ENCODE measurements around the gene NPAS3. TPM values are rescaled to one million over a fixed set of nuclear protein-coding genes. Genes with fewer than 3 reads are reported as not detected.

NPAS3 gene
- total RNA-seq, 1 experiment from 2014 or later, result 0.90 TPM

- in situ Hi-C loops (cut with HindIII; ENCODE audit: low pct_unique_long_range_greater_than_20kb, low sequenced_read_pairs), result no loop called here
- no peak for DNase-seq (ENCODE audit: low read depth, low spot score)
Measured at GRCh38 chr14:33188880-33189279, 250.2 kb downstream of the NPAS3 start.

DNA sequence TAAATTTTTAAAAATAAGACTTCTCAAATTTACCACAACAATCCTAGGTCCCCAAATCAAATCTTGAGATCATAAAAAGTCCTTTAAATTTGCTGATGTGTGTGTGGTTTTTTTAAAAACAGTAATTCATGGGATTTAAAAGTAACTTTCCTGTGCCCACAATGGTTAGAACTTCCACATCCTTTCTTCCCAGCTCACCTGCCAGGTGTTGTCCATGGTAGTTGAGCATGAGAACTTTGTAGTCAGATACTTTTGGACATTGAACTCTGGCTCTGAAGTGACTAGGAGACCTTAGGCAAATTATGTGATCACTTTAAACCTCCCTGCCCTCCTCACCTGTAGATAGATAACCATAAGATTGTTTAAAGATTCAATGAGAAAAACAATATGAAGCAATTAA is 253.2 kb downstream of the NPAS3 start:
- DNase-seq (ENCODE audit: low read depth, low spot score), result no peak
- in situ Hi-C loops (cut with HindIII; ENCODE audit: low pct_unique_long_range_greater_than_20kb, low sequenced_read_pairs), result no loop called here

DNA sequence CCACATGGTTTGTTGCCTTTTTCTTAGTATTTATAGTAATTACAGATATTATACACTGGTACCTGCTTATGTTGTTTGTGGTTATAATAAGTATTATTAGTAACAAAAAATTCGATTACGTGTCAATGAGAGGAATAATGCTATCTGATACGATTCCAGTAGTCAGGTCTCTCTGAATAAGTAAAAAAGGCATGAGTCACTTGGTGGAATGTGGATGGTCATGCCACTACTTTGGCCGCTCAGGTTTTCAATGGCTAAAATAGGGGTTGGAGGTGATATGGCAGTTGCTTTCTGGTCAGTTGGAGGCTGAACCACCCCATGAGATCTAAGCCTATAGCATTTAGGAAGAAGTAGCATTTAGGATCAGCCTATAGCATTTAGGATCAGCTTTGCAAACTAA is 255.9 kb downstream of the NPAS3 start:
- DNase-seq (ENCODE audit: low read depth, low spot score), result no peak
- in situ Hi-C loops (cut with HindIII; ENCODE audit: low pct_unique_long_range_greater_than_20kb, low sequenced_read_pairs), result no loop called here

DNA sequence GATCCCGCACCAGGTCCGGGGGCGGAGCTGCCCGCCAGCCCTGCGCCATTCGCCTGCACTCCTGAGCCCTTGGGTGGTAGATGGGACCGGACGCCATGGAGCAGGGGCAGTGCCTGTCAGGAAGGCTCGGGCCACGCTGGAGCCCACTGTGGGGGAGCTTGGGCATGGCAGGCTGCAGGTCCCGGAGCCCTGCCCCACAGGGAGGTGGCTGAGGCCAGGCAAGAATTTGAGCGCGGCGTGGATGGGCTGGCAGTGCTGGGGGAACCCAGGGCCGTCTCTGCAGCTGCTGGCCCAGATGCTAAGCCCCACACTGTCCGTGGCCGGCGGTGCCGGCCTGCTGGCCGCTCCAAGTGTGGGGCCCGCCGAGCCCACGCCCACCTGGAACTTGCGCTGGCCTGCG is 260.0 kb downstream of the NPAS3 start:
- in situ Hi-C loops (cut with HindIII; ENCODE audit: low pct_unique_long_range_greater_than_20kb, low sequenced_read_pairs), result no loop called here
- no peak for DNase-seq (ENCODE audit: low read depth, low spot score)

GRCh38 chr14:33201116-33201515 is 262.4 kb downstream of the NPAS3 start:
- no peak for DNase-seq (ENCODE audit: low read depth, low spot score)
- in situ Hi-C loops (cut with HindIII; ENCODE audit: low pct_unique_long_range_greater_than_20kb, low sequenced_read_pairs), result no loop called here

DNA sequence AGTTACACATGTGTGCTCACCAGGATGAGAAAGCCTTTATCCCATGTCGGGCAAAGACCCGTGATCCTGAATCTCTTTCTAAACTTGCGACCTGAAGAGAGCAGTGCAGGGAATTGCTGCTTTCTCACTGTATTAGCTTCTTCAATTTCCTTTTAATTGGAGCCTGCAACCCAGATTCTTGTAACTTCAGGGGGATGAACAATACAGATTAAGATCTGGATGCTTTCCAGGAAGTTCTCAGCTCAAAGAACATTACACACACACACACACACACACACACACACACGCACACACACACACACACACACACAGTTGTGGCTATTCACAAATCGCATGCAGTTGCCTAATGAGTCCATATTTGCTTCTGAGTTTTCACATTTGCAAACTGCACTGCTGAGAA is 268.3 kb downstream of the NPAS3 start:
- DNase-seq (ENCODE audit: low read depth, low spot score), result no peak
- in situ Hi-C loops (cut with HindIII; ENCODE audit: low pct_unique_long_range_greater_than_20kb, low sequenced_read_pairs), result no loop called here

DNA sequence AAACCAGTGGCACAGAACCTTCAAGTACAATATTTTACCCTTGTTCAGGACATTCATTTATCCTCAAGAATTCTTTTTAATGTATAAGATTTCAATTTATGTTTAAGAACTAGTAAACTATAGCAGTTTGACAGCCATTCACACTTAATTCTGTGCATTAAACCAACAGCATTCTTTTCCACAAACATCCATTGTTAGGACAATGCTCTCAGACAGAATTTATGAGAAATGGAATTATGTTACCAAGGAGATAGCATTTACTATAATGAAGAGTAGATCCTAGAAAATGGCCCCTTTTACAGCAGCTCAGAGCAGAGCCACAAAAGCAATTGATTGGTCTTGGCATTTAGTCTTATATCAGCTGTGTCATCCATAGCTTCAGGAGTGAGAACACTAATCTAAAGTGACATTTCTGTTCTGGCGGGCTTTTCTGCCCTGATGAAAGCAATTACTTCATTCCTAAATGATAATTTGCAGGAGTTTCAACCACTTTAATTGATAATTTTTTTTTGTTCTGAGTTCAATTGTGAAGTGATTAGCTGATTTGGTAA is 268.9 kb downstream of the NPAS3 start:
- in situ Hi-C loops (cut with HindIII; ENCODE audit: low pct_unique_long_range_greater_than_20kb, low sequenced_read_pairs), result no loop called here
- no peak for DNase-seq (ENCODE audit: low read depth, low spot score)

GRCh38 chr14:33210311-33210710 is 271.6 kb downstream of the NPAS3 start:
- DNase-seq (ENCODE audit: low read depth, low spot score), result no peak
- in situ Hi-C loops (cut with HindIII; ENCODE audit: low pct_unique_long_range_greater_than_20kb, low sequenced_read_pairs), result no loop called here

- in situ Hi-C loops (cut with HindIII; ENCODE audit: low pct_unique_long_range_greater_than_20kb, low sequenced_read_pairs), result no loop called here
- DNase-seq (ENCODE audit: low read depth, low spot score), result no peak
Measured at GRCh38 chr14:33218026-33218425, 279.3 kb downstream of the NPAS3 start.

DNA sequence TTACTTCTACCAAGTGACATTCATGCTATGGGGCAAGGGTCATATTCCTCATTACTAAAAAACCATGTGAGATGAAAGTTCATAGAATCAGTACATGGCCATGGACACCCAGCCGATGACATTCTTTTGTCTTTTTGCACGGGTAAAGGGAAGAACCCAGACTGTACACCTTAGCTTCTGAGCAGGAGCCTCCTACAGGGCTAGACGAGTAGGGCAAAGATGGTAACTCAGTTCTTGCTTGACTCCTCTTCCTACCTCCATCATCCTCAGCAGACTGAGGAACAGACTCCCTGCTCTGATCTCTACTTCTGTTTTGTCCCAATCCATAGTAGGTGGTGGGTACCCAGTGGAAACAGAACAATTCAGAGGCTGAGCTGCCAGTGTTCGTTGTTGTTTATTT is 281.3 kb downstream of the NPAS3 start:
- in situ Hi-C loops (cut with HindIII; ENCODE audit: low pct_unique_long_range_greater_than_20kb, low sequenced_read_pairs), result no loop called here
- no peak for DNase-seq (ENCODE audit: low read depth, low spot score)

- peak; percentile 60 for DNase-seq (ENCODE audit: low read depth, low spot score)
- in situ Hi-C loops (cut with HindIII; ENCODE audit: low pct_unique_long_range_greater_than_20kb, low sequenced_read_pairs), result no loop called here
Measured at GRCh38 chr14:33229269-33229929, 290.7 kb downstream of the NPAS3 start.

DNA sequence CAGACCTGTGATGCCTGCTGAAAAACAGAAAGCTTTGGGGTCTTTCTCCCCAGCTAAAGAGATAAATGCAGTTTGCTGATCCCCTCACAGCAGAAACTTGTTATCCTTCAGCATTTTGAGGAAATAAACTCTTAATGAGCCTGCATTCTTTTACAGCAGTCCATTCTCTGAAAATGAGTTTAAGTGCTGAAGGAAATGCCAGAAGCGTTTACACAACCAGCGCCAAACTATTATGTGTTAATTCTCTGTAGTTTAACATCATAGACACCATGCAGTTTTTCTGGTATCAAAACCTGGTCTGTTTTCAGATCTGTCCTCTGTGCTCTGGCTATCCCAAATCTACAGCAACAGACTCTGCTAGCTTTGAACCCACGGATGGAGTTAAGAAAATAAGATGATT is 291.3 kb downstream of the NPAS3 start:
- in situ Hi-C loops (cut with HindIII; ENCODE audit: low pct_unique_long_range_greater_than_20kb, low sequenced_read_pairs), result no loop called here
- DNase-seq (ENCODE audit: low read depth, low spot score), result no peak

GRCh38 chr14:33232031-33232430 is 293.4 kb downstream of the NPAS3 start:
- no peak for DNase-seq (ENCODE audit: low read depth, low spot score)
- in situ Hi-C loops (cut with HindIII; ENCODE audit: low pct_unique_long_range_greater_than_20kb, low sequenced_read_pairs), result no loop called here

GRCh38 chr14:33237115-33237740 is 298.5 kb downstream of the NPAS3 start:
- no peak for DNase-seq (ENCODE audit: low read depth, low spot score)
- in situ Hi-C loops (cut with HindIII; ENCODE audit: low pct_unique_long_range_greater_than_20kb, low sequenced_read_pairs), result no loop called here

- no peak for DNase-seq (ENCODE audit: low read depth, low spot score)
- in situ Hi-C loops (cut with HindIII; ENCODE audit: low pct_unique_long_range_greater_than_20kb, low sequenced_read_pairs), result no loop called here
Measured at GRCh38 chr14:33239465-33239864, 300.8 kb downstream of the NPAS3 start.

DNA sequence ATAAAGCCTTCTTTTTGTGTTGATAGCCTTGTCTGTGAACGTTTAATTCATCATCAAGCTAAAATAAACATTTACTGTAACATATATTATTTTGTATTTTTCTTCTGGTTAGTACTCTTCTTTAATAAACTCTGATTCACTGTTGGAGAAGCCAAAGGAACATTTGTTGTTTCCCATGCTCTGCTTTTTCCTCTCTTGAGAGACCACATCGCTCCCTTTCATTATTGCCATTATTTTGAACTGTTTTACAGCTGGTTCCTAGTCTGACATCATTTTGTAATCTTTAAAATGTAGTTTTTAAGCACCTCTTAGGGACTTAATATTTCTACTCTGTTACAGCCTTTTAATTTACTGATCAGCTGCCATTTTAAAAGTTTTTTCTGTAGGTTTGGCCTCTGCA is 301.8 kb downstream of the NPAS3 start:
- in situ Hi-C loops (cut with HindIII; ENCODE audit: low pct_unique_long_range_greater_than_20kb, low sequenced_read_pairs), result no loop called here
- DNase-seq (ENCODE audit: low read depth, low spot score), result no peak

DNA sequence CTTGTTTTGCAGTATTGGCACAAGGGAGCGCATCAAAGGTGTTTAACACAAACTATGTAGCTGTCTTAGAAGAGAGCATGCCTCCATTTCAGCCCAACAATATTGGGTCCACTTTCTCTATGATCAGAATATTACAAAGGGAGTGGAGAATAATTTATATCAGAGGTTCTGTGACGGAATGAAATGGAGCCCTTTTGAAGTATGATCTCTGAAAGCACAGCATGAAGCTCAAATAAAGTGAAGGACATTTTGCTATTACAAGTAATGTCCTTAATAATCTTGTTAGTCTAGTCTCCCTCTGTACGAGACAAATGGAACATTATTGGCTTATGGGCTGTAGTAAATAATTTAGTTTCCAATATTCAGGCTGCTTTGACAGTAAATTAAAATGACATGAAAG is 302.7 kb downstream of the NPAS3 start:
- in situ Hi-C loops (cut with HindIII; ENCODE audit: low pct_unique_long_range_greater_than_20kb, low sequenced_read_pairs), result no loop called here
- no peak for DNase-seq (ENCODE audit: low read depth, low spot score)

GRCh38 chr14:33249233-33249820 is 310.6 kb downstream of the NPAS3 start:
- in situ Hi-C loops (cut with HindIII; ENCODE audit: low pct_unique_long_range_greater_than_20kb, low sequenced_read_pairs), result no loop called here
- DNase-seq (ENCODE audit: low read depth, low spot score), result no peak

GRCh38 chr14:33250963-33251362 is 312.3 kb downstream of the NPAS3 start:
- no peak for DNase-seq (ENCODE audit: low read depth, low spot score)
- in situ Hi-C loops (cut with HindIII; ENCODE audit: low pct_unique_long_range_greater_than_20kb, low sequenced_read_pairs), result no loop called here
